Gastroesophageal sphincter (tissue), 3 donors: ENCODE data around the gene KIF12.

Experiments used
- CTCF ChIP-seq, 4 experiments: fragments of 200-600 bp in 2 of 4; fragments of 450-650 bp in 2 of 4; sonication (generic) in 1 of 4; IDR thresholded peaks; one replicate each; pipeline ENCODE4 v1.5.1; 2017 to 2019; ENCODE audit warnings: antibody characterized with exemption in 4 of 4, mild to moderate bottlenecking in 2 of 4, moderate library complexity in 2 of 4
- EP300 ChIP-seq: sonication (generic); formaldehyde crosslinking; IDR thresholded peaks from one replicate; pipeline ENCODE4 v1.6.1; 2017; ENCODE audit warnings: antibody characterized with exemption, mild to moderate bottlenecking

DNA sequence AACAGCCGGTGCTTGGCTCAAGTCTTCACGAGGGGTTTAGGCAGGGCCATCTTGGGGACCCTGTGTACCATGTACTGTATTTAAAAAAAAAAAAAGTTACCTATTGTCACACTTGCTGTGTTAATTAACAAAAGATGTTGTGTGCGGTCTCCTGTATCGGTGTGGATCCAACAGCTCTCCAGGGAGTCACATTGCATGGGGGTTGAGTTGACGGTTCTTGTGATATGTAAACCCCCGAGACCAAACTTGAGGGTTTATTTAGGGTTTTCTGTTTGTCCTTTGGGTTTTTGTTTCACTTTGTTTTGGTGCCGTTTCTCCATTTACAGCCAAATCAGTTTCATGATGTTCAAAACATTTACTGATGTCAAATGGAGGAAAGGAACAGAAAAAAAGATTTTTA lies 43.2 kb downstream of the KIF12 start:
- TF ChIP-seq CTCF (IDR thresholded peaks at IDR 0.05) (no peak), EP300 (no peak)
